GM23248 (cell line): ENCODE data around the gene HM13. TPM values are rescaled to one million over a fixed set of nuclear protein-coding genes. Genes with fewer than 3 reads are reported as not detected.
A peak's percentile ranks its signal among the peaks of the same experiment; 100 is the strongest.

Experiments
- DNase-seq: peaks from one replicate; pipeline ENCODE4 v3.0.0-alpha.2; 2015
- H2AFZ ChIP-seq: fragments of 200-600 bp; sonication (generic); 2 replicates; pipeline ENCODE4 v1.6.1; 2016; ENCODE audit warnings: antibody characterized with exemption
- H3F3A ChIP-seq: fragments of 200-600 bp; sonication (generic); 2 replicates; pipeline ENCODE4 v1.6.1; 2016; ENCODE audit warnings: mild to moderate bottlenecking, antibody characterized with exemption, mixed run types; ENCODE audit not compliant: insufficient read depth
- H3K27ac ChIP-seq: fragments of 200-600 bp; sonication (generic); 2 replicates; pipeline ENCODE4 v1.5.1; 2016; ENCODE audit warnings: mild to moderate bottlenecking
- H3K27me3 ChIP-seq: fragments of 200-600 bp; sonication (generic); replicated peaks from 2 replicates; pipeline ENCODE4 v1.6.1; 2016; ENCODE audit warnings: mild to moderate bottlenecking; ENCODE audit not compliant: insufficient read depth
- H3K36me3 ChIP-seq: fragments of 200-600 bp; sonication (generic); 2 replicates; pipeline ENCODE4 v1.6.1; 2016; ENCODE audit warnings: low read depth, mild to moderate bottlenecking
- H3K4me1 ChIP-seq: fragments of 200-600 bp; sonication (generic); 2 replicates; pipeline ENCODE4 v1.6.1; 2016; ENCODE audit warnings: mild to moderate bottlenecking; ENCODE audit not compliant: insufficient read depth
- H3K4me2 ChIP-seq: fragments of 200-600 bp; sonication (generic); one replicate; pipeline ENCODE4 v1.6.1; 2016; ENCODE audit warnings: mild to moderate bottlenecking; ENCODE audit not compliant: unreplicated experiment
- H3K4me3 ChIP-seq: fragments of 200-600 bp; sonication (generic); 2 replicates; pipeline ENCODE4 v1.5.1; 2016; ENCODE audit warnings: mild to moderate bottlenecking
- H3K79me2 ChIP-seq: fragments of 200-600 bp; sonication (generic); 2 replicates; pipeline ENCODE4 v1.6.1; 2016; ENCODE audit warnings: mild to moderate bottlenecking; ENCODE audit not compliant: insufficient read depth
- H3K9ac ChIP-seq: fragments of 200-600 bp; sonication (generic); 2 replicates; pipeline ENCODE4 v1.6.1; 2016; ENCODE audit warnings: mild to moderate bottlenecking
- H3K9me2 ChIP-seq: fragments of 200-600 bp; sonication (generic); 2 replicates; pipeline ENCODE4 v1.6.1; 2016; ENCODE audit warnings: mixed run types, mild to moderate bottlenecking, moderate library complexity; ENCODE audit not compliant: insufficient read depth
- H3K9me3 ChIP-seq: fragments of 200-600 bp; sonication (generic); one replicate; pipeline ENCODE4 v1.6.1; 2017; ENCODE audit warnings: low read depth
- H4K20me1 ChIP-seq: fragments of 200-600 bp; sonication (generic); 2 replicates; pipeline ENCODE4 v1.6.0; 2016; ENCODE audit not compliant: insufficient read depth
- EZH2 ChIP-seq: fragments of 200-600 bp; sonication (generic); IDR thresholded peaks from 2 replicates; pipeline ENCODE4 v1.6.1; 2018; ENCODE audit warnings: antibody characterized with exemption, mild to moderate bottlenecking; ENCODE audit not compliant: insufficient read depth, poor library complexity, severe bottlenecking
- EZH2phosphoT487 ChIP-seq: fragments of 200-600 bp; sonication (generic); IDR thresholded peaks from 2 replicates; pipeline ENCODE4 v1.6.1; 2018; ENCODE audit warnings: antibody characterized with exemption, moderate library complexity, mild to moderate bottlenecking, low read depth; ENCODE audit not compliant: insufficient read depth
- WGBS, 2 experiments: methylation state at CpG; one replicate each; pipeline ENCODE4 v1.1.6; 2015 to 2017; ENCODE audit warnings: low lambda C conversion rate in 2 of 2, low coverage in 1 of 2; ENCODE audit errors: missing lambda C conversion rate in 2 of 2; 5-methylcytosine and 5-hydroxymethylcytosine counted together
- in situ Hi-C: fragments of 300-500 bp; cut with MboI; formaldehyde crosslinking; loops from 2 replicates; pipeline ENCODE4 v1.15.0; 2020
- polyA plus RNA-seq: library from polyadenylated mRNA; unstranded; fragments of >200 nt; fragmentation: Nextera tagmentation; extraction: Ambion mirVana; gene quantifications from 2 replicates; pipeline ENCODE4 v1.2.1, GENCODE V29; 2016
- total RNA-seq: library from RNA; depleted of rRNA; stranded (reverse); fragments of >200 nt; shearing (Covaris generic); gene quantifications from 2 replicates; pipeline ENCODE4 v1.2.3, GENCODE V29; 2014

Gene HM13
- total and polyA plus RNA-seq, 2 experiments from 2014 or later = 117 to 424 TPM

- Histone ChIP-seq H3K79me2 (peaks cover 45% of the 10 kb centered on the region), H3K9me2 (no peaks in the 10 kb centered on the region), H3K9me3 (no peaks in the 10 kb centered on the region), H3K27me3 (no peaks in the 10 kb centered on the region), H3K4me3 (peak overlapping the region; percentile 41), H3F3A (peaks cover 47% of the 10 kb centered on the region), H3K36me3 (peaks cover 4% of the 10 kb centered on the region; the same call in 1 of the 2 replicates), H3K27ac (peak overlapping the region; percentile 100), H3K4me1 (peaks cover 20% of the 10 kb centered on the region), H3K9ac (peak overlapping the region; percentile 100), H3K4me2 (peak overlapping the region; percentile 63), H2AFZ (peak overlapping the region; percentile 15; the same call in 1 of the 2 replicates), H4K20me1 (no peaks in the 10 kb centered on the region)
- 5 to 15% methylated on average over 4 of the region's 4 CpGs for whole genome bisulfite sequencing, 2 experiments
- no peak for DNase-seq
- in situ Hi-C loops = no loop called here
- TF ChIP-seq EZH2 = no peak
- TF ChIP-seq EZH2phosphoT487 = no peak
Observed at GRCh38 chr20:31602431-31602778, 88.2 kb downstream of the HM13 start.

- H2AFZ ChIP-seq = peak overlapping the region; percentile 15; the same call in 1 of the 2 replicates
- in situ Hi-C loops = no loop called here
- H3K9ac ChIP-seq = peak overlapping the region; percentile 100
- TF ChIP-seq EZH2 (no peak), EZH2phosphoT487 (no peak)
- H3K4me3 ChIP-seq = peak overlapping the region; percentile 41
- H4K20me1 ChIP-seq = no peaks in the 10 kb centered on the region
- H3K4me1 ChIP-seq = peaks cover 25% of the 10 kb centered on the region
- H3K27me3 ChIP-seq = no peaks in the 10 kb centered on the region
- H3K4me2 ChIP-seq = peak overlapping the region; percentile 63
- peaks cover 41% of the 10 kb centered on the region for H3K79me2 ChIP-seq
- H3K9me3 ChIP-seq = no peaks in the 10 kb centered on the region
- peaks cover 4% of the 10 kb centered on the region; the same call in 1 of the 2 replicates for H3K36me3 ChIP-seq
- H3K9me2 ChIP-seq = no peaks in the 10 kb centered on the region
- WGBS, 2 experiments = 34 to 36% methylated on average over 17 of the region's 17 CpGs
- H3K27ac ChIP-seq = peak overlapping the region; percentile 100
- peak; percentile 94 for DNase-seq
- peaks cover 50% of the 10 kb centered on the region for H3F3A ChIP-seq
Observed at GRCh38 chr20:31602779-31603441, 88.7 kb downstream of the HM13 start.

DNA sequence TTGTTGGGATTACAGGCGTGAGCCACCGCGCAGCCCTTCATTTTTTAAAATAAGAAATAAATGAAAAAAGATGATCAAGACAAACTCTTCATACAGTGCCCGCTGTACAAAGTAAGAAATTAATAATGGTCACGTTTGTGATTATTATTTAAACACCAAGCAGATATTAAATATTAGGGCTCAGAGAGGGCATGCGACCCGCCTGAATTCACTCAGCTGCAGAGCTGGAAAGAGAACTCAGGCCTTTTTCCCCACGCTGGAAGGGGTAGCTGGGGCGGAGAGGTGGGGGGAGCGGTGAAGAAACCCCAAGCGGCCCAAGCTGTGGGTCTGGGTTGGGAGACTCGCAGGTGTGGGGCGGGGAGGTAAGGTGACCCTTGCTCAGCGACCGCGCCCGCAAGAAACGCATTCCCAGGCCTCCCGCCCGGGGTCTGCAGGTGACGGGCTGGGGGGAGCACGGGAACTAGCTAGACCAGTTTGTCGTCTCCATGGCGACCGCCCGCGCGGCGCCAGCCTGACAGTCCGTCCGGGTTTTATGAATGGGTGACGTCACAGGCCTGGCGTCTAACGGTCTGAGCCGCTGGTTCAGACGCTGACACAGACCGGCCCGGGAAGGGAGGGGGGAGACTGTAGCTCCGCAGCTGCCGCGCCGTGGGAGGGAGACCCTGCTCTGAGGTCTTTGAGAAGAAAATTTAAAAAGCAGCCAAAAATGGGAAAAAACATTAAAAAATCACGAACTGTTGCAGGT lies 89.8 kb downstream of the HM13 start:
- WGBS, 2 experiments = 13 to 15% methylated on average over 42 to 43 of the region's 43 CpGs
- in situ Hi-C loops = no loop called here
- H3K4me3 ChIP-seq = peak overlapping the region; percentile 98

GRCh38 chr20:31604567-31605030 lies 90.4 kb downstream of the HM13 start:
- Histone ChIP-seq H3K36me3 (peaks cover 4% of the 10 kb centered on the region; the same call in 1 of the 2 replicates), H3F3A (peaks cover 61% of the 10 kb centered on the region), H3K4me3 (peak overlapping the region; percentile 98), H3K9me2 (no peaks in the 10 kb centered on the region), H3K9ac (peak overlapping the region; percentile 100), H3K27me3 (no peaks in the 10 kb centered on the region), H3K79me2 (peaks cover 25% of the 10 kb centered on the region), H3K4me2 (peak overlapping the region; percentile 98), H2AFZ (no peak overlapping the region), H4K20me1 (no peaks in the 10 kb centered on the region), H3K9me3 (no peaks in the 10 kb centered on the region), H3K4me1 (peaks cover 34% of the 10 kb centered on the region), H3K27ac (peak overlapping the region; percentile 100)
- in situ Hi-C loops = no loop called here
- 1% methylated on average over 14 of the region's 14 CpGs for WGBS, 2 experiments
- DNase-seq = no peak
- no peak for TF ChIP-seq EZH2
- TF ChIP-seq EZH2phosphoT487 = 0 out of 2 replicates have a peak, but pooled peaks have one; percentile 42

More for the DNA sequence above, 89.8 kb downstream of the HM13 start:
- Histone ChIP-seq H3K4me2 (peak overlapping the region; percentile 98), H3K27ac (peak overlapping the region; percentile 100), H4K20me1 (no peaks in the 10 kb centered on the region), H3K9me2 (no peaks in the 10 kb centered on the region), H3K9ac (peak overlapping the region; percentile 100), H3K79me2 (peaks cover 31% of the 10 kb centered on the region), H3K4me1 (peaks cover 34% of the 10 kb centered on the region), H3K9me3 (no peaks in the 10 kb centered on the region), H3F3A (peaks cover 55% of the 10 kb centered on the region), H2AFZ (no peak overlapping the region), H3K27me3 (no peaks in the 10 kb centered on the region), H3K36me3 (peaks cover 4% of the 10 kb centered on the region; the same call in 1 of the 2 replicates)
- TF ChIP-seq EZH2 = no peak
- TF ChIP-seq EZH2phosphoT487 = no peak
- peak; percentile 100 for DNase-seq
